Right ventricle myocardium inferior (tissue), 1 donor: ENCODE data around the gene DDC. TPM values are rescaled to one million over a fixed set of nuclear protein-coding genes. Genes with fewer than 3 reads are reported as not detected.
"Not testable (repeated sequence)": the region's sequence is repeated elsewhere in the genome, so short reads cannot be mapped to it uniquely, and the experiment has no call there.

Experiments
- ATAC-seq: fragments of 200-7000 bp; cut with Tn5 transposase; one replicate; pipeline ENCODE4 v1.9.1; 2020; ENCODE audit warnings: mild to moderate bottlenecking, moderate library complexity
- DNase-seq: peaks from one replicate; pipeline ENCODE4 v3.0.0; 2021; ENCODE audit errors: missing footprints
- intact Hi-C: fragments of 100-400 bp; cut with DNase I; formaldehyde crosslinking; loops from one replicate; pipeline ENCODE4 v1.11.0; 2022
- total RNA-seq: library from RNA; stranded (reverse); fragmentation: NEBNext Ultra II Directional; extraction: Animal tissue kit (Norgen Biotek cat#: 25700); gene quantifications from one replicate; pipeline ENCODE4 v1.2.1, GENCODE V29; 2021
- donor health status: DM: no; HTN: yes; CAD: no; lungs with severe emphysema.

DDC gene
- total RNA-seq, 1 donor from 2014 or later, result not detected

DNA sequence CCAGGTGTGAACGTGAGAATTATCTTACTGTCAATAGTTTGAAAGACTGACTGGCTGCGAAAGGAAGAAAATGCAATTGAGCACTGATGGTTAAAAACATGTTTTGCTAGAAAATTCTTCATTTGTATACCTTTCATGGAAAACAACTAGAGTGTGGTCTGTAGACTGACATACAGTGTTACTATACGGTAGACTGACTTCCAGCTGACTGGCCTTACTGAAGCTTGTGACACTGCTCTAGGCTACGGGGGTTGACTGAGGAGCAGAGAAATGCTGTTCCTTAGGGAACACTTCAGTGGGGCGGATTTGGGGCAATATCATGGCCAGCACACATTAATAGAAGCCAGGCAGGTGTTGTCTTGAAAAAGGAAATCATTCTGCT lies 25.9 kb upstream of the DDC start:
- intact Hi-C loops, result no loop called here
- no peak for DNase-seq
- ATAC-seq, result no peak

DNA sequence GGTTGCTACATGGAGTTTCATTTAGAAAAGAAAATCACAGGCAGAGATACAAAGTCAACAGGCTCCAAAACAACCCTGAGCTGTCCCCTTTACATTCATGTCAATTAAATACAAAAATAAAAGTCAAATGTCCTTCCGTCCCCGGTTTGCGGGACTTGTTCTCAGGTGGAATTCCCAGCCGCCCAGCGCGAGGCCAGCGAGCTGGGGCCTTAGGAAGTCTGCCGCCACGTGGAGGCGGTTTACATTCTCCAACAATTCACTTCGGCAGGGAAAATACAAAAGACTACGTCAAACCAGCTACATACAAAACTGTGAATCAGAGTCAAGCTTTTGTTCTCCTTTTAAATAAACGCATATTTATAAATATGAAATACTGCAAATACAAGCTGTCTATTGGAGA lies 25.3 kb upstream of the DDC start:
- DNase-seq (no peak), ATAC-seq (no peak)
- intact Hi-C loops, result no loop called here

DNA sequence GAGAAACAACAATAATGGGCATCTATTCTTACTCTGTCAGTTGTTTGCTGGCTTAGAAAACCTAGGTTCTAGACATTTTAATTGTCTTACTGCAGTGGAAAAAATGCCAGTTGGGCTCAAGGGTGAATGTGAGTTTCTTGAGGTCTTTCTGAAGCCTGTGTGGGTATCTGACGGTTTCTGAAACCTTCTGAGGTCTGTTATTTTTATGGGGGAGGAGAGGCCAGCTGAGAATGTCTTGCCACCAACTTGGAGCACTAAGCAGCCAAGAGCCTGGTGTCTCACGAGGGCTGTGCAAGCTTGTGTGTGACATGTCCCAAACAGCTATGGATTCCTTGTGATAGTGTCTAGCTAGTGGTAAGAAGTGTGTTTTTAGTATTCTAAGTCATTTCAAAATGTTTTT lies 24.2 kb upstream of the DDC start:
- ATAC-seq, result no peak
- intact Hi-C loops, result no loop called here
- DNase-seq, result no peak

DNA sequence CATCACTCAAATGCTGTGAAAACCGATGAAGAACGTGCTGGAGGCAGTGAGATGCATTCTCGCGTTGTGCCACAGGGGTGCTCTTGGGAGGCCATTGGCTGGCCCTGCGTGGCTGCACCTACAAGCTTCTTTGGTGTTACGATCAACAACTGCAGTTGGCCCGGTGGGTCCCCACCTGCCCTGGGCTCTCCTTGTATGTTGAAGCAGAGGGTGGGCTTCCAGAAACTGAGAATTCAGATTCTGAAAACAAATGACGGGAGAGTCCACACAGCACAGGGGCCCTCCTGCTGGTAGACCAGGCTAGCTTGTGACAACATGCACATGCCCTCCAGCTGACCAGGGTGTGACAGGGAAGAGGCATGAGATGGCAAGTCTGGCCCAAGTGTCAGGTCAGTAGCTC lies 23.7 kb upstream of the DDC start:
- DNase-seq (no peak), ATAC-seq (no peak)
- intact Hi-C loops, result no loop called here

DNA sequence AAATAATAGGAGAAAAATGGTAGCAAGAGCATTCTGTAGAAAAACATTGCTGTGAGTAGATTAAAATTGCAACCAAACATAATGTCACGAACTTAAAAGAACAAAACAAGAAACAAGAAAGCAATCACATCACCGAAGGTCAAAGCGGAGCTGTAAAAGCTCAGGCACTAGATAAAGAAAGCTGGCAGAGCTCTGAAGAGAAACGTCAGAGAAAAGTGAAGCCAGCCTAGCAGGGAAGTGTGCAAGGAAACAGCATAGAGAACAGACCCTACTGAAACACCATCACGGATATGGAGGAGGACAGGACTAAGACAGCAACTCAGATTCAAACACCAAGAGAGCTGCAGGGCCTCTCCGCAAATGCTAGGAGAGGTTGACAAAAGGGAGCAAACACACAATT lies 22.5 kb upstream of the DDC start:
- DNase-seq, result no peak
- no peak for ATAC-seq
- intact Hi-C loops, result no loop called here

DNA sequence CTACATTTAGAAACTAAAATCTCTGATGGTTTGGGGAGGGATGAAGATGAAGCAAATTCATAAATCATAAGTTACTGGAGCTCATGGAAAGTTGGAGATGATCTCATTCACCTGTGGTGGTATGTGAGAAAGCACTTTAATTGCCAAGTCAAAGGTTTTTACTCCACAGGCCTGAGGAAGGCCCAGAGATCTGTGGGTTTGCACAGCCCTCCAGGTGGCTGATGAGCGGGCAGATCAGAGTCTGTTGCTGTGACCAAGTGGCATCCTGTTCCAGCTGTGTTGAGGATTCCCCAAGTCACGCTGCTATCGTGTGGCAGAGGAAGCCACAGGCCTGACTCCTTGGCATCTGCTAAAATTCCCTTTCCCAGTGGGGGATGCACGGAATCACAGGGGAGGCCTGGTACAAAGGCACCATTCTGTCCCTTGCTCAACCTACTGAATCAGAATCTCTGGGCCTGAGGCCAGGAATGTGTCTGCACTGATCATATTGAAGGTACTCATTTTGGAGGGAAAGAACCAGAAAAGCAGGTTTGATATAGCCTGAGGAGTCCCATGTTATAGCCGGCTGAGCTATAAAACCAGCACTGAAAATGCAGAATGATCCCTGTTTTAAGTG lies 19.7 kb upstream of the DDC start:
- no peak for DNase-seq
- no peak for ATAC-seq
- intact Hi-C loops, result no loop called here

DNA sequence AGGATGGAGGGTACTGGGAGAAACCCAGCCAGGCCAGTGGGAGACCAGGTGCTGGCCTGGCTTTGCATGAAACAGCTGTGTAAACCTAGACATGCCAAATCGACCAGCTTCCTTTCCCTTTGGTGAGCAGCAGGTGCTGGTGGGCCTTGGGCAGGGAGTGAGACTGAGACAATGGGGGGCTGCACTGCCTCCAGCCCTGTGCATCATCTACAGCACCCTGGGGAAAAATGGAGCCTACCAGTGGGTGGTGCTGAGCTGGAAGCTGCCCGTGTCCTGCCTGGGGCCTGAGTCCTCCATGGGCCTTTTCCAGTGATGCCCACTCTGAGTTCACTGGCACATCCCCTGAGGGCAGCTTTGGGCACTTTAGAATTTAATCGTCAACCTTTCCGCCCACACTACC lies 19.2 kb upstream of the DDC start:
- ATAC-seq (no peak), DNase-seq (no peak)
- intact Hi-C loops, result no loop called here

DNA sequence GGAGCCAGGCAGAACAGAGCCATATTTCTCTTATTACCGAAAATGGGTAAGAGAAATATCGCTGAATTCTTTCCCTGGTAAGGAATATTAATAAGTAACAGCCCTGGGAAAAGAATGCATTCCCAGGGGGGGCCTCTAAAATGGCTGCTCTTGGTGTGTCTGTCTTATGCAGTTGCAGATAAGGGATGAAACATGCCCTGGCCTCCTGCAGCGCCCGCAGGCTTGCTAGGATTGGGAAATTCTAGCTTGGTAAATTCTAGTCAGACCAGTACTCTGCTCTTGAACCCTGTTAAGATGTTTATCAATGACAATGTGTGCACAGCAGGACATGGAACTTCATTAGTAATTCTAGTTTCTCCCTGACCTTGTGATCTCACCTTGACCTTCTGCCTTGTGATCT lies 18.1 kb upstream of the DDC start:
- ATAC-seq, DNase-seq, intact Hi-C loops: not testable (repeated sequence)

DNA sequence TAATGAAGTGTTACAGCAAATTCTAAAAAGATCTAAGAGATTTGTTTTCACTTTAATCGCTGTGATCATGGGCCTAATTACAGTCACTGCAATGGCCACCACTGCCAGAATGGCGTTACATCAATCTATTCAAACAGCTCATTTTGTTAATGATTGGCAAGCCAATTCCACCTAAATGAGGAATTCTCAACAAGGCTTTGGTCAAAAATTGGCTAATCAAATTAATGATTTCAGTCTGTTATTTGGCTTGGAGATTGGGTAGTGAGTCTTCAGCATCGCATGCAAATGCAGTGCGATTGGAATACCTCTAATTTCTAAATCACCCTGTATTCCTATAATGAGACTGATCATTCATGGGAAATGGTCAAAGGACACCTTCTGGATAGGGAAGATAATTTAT lies 17.1 kb upstream of the DDC start:
- ATAC-seq, intact Hi-C loops, DNase-seq: not testable (repeated sequence)

DNA sequence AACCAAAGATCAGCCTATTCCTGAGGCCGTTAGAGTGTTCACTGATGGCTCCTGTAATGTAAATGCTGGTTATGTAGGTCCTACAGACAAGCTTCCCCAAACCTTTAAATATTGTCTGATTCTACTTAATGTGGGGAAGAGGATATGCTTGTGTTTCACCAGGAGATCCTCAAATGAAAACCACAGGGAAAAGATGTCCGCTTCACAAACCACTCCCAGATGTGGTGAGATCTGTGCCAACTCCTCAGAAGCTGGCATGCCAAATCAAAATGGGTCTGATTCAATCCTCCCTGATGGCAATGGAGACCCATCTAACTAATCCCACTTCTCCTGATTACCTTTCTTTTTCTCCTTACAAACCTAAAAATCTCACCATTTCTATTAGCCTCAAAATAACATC lies 15.5 kb upstream of the DDC start:
- intact Hi-C loops, DNase-seq, ATAC-seq: not testable (repeated sequence)

DNA sequence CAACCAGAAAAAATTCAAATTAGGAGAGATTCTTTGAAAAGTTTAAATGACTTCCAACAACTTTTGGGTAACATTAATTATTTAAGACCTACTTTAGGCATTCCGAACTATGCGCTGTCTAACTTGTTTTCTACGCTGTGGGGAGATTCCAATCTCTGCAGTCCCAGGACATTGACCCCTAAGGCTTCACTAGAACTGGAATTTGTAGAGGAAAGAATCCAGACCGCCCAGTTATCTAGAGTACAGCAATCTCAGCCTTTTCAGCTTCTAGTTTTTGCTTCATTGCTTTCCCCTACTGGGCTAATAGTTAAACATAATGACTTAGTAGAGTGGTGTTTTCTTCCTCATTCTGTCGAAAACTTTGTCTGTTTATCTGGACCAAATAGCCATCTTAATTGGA lies 14.9 kb upstream of the DDC start:
- no peak for ATAC-seq
- intact Hi-C loops, result no loop called here

DNA sequence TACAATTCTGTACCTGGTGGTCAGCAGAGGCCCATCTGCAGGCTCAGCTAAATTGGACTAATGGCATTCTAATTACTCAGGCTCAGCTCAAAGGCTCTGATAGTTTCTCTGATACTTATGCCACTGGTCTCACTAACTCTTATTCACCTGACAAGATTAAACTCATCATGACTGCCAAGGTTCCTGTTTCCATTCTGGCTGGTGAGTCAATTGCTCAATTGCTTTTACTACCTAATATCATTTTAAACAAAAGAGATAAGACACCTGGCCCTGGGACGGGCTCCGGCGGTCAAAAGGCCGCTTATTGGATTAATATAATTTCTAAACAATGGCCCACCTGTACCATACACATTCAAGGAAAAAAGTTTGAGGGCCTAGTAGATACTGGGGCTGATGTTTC lies 12.9 kb upstream of the DDC start:
- intact Hi-C loops, DNase-seq, ATAC-seq: not testable (repeated sequence)

More for the DNA sequence above, 14.9 kb upstream of the DDC start:
- DNase-seq, result no peak

DNA sequence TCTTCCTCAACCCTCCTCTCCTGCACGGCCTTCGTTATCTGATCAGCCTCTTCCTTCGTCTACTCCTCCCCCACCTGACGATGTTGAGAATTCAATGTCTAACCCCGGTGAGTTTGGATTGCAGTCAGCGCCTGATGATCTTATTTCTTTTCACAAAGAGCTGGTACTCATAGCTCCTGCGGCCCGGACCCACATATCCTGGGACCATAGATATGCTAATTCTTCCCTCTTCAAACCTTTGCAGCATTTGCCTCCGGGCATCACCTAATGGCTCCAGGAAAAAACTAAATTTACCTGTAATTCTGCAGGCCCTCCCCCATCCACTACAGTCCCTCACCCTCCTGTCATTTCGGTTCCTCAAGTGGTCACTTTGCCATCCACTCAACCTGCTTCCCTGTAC lies 12.4 kb upstream of the DDC start:
- no peak for DNase-seq
- intact Hi-C loops, result no loop called here
- no peak for ATAC-seq

DNA sequence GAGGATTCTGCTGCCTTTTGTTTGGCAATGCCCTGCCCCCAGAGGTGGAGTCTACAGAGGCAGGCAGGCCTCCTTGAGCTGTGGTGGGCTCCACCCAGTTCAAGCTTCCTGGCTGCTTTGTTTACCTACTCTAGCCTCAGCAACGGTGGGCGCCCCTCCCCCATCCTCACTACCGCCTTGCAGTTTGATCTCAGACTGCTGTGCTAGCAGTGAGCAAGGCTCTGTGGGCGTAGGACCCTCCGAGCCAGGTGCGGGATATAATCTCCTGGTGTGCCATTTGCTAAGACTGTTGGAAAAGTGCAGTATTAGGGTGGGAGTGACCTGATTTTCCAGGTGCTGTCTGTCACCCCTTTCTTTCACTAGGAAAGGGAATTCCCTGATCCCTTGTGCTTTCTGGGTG lies 11.2 kb upstream of the DDC start:
- ATAC-seq, intact Hi-C loops, DNase-seq: not testable (repeated sequence)

DNA sequence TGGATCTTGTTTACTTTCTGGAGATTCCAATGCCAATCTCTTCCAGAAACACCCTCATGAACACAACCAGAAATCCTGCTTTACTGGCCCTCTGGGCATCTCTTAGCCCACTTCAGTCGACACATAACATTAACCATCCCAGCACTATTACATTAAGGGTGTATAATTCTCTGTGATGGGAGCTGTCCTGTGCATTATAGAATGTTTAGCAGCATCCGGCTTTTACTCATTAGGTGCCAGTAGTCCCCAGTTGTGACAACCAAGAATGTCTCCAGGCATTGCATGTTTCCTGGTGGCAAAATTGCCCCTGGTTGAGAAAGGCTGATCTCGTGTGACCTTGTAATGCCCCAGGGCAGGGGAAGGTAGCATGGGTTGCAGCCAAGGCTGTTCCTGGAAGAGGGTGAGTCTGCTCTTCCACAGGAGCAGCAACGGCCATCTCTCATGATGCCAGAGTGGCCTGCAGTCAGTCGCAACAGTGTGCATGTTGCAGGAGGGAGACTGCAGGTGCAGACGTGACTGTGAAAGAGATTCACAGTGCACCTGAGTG lies 2.6 kb upstream of the DDC start:
- DNase-seq, result no peak
- intact Hi-C loops, result no loop called here
- ATAC-seq, result no peak

DNA sequence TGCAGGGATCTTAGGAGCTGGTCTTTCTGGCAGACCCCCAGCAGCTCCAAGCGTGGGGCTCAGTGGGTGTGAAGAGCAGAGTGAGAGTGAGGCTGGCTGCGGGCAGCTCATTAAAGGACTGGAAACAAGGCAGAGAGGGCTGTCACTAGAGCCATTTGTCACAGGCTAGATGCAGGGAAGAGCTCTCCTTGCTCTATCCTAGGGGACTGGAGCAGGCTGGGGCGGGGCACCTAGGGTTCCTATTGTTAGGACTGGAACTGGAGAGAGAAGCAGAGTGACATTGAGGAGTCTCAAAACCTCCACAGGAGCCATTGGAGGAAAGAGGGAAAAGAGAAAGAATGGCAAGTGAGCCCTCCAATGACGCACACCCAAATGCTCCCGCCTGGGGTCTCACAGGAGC lies 772 bp upstream of the DDC start:
- DNase-seq, result no peak
- intact Hi-C loops, result no loop called here
- no peak for ATAC-seq

DNA sequence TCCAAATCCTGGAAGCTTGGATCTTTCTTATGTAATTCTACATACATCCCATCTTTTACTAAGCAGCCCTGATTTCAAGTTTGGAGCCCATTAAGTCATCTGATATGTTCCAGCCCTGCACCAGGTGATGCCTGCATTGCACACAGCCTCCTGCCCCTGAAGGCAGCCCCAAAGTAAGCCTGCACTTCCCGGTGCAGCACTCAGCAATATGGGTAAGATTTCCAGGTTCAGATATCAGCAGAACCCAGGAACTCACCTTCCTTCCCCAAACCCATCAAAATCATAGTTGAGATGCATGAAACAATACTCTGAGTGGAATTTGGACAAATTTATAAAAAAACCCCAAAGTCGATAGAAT lies 333 bp upstream of the DDC start:
- ATAC-seq (no peak), DNase-seq (no peak)
- intact Hi-C loops, result no loop called here

DNA sequence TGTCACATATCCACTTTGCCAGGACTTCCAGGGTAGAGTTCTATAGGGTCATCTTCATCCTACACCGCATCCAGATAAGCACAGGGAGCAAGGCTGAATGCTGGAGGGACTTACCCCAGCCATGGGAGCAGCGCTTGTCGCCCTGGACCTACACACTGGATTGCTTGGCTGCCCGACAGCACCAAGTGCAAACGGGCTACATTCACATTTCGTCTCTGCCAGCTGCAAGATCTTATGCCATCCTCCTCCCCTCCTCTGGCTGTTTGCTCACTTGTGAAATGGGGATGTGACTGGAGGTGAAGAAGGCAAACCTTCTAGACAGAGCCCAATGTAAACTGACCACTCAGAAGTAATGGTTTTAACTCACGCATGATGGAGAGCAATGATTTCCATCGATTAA lies 1.0 kb downstream of the DDC start:
- DNase-seq (no peak), ATAC-seq (no peak)
- intact Hi-C loops, result no loop called here

DNA sequence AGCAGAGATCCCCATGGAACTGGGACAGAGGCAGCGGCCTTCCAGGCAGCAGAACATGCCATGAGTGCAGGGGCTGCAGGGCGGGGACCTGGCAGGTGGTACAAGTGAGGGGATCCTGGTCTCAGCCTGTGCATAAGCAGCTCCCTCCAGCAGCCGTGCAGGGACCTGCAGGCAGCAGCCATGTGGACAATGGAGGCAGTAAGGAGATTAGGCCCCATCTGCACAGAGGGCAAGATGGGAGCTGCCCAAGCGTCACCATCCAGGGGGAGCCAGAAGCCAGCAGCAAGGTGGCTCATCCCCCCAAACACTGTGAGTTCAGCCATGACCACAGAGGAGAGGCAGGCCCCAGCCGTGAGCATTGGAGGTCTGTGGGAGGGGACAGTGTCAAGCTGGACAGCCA lies 3.1 kb downstream of the DDC start:
- DNase-seq (no peak), ATAC-seq (peak; percentile 21)
- intact Hi-C loops, result no loop called here

DNA sequence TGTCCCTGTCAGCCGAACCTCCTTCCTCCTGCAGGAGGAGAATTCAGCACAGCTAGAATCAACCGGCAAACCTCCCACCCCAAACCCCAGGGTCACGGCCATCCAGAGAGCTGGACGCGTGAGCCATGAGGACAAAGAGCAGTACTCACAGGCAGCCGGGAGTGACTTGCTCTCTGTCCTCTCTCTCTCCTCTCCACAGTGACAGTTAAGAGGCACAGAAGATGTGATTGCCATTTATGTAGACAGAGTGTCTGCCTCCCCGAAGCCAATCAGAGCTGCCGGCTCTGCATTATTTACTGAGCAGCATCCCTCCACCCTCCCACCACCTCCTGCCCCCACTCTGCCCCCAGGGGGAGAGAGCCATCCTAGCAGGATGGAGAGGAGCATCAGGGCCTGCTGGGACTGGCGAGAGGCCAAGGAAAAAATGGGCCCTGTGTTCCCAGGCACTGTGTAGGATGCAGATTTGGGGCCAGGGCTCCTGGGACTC lies 4.3 kb downstream of the DDC start:
- intact Hi-C loops, result no loop called here
- DNase-seq (no peak), ATAC-seq (no peak)

DNA sequence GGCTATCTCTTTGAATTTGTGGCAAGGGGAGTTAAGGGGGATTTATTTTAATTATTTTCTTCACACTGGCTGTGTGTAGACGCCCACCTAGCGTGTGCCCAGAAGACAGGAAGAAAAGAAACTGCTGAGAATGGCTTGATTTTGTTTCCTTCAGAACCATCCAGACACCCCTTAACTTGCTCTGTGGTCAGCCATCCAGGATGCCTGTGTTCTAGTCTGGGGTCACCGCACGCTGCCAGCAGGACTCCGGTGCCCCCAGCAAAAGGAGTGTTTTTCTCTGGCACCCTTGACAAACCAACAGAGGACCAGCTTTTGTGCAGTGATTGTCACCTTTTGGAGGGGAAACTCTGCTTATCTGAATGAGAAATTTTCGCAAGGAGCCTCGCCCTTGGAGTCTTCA lies 5.3 kb downstream of the DDC start:
- ATAC-seq, result no peak
- intact Hi-C loops, result no loop called here
- no peak for DNase-seq
